Sciatic nerve (tissue), 2 donors: Measurements from ENCODE around the gene SYT15B. TPM values are rescaled to one million over a fixed set of nuclear protein-coding genes. Genes with fewer than 3 reads are reported as not detected.
"Not testable (repeated sequence)": the region's sequence is repeated elsewhere in the genome, so short reads cannot be mapped to it uniquely, and the experiment has no call there.

Experiments used
- ATAC-seq: fragments of 200-7000 bp; cut with Tn5 transposase; one replicate; pipeline ENCODE4 v1.9.1; 2020; ENCODE audit warnings: mild to moderate bottlenecking, moderate library complexity
- DNase-seq: peaks from one replicate; pipeline ENCODE4 v3.0.0-alpha.2; 2020; ENCODE audit warnings: low spot score
- intact Hi-C: fragments of 100-400 bp; cut with DNase I; formaldehyde crosslinking; loops from one replicate; pipeline ENCODE4 v1.14.2; 2022
- total RNA-seq: library from RNA; stranded (reverse); fragmentation: NEBNext Ultra II Directional; extraction: Animal tissue kit (Norgen Biotek cat#: 25700); gene quantifications from one replicate; pipeline ENCODE4 v1.2.1, GENCODE V29; 2021
- donor health status: DM: no; HTN: no; CAD: no.
- donor health status: DM: no; HTN: no; CAD: no.

The SYT15B gene
- total RNA-seq, 1 donor from 2014 or later = 12.5 TPM

DNA sequence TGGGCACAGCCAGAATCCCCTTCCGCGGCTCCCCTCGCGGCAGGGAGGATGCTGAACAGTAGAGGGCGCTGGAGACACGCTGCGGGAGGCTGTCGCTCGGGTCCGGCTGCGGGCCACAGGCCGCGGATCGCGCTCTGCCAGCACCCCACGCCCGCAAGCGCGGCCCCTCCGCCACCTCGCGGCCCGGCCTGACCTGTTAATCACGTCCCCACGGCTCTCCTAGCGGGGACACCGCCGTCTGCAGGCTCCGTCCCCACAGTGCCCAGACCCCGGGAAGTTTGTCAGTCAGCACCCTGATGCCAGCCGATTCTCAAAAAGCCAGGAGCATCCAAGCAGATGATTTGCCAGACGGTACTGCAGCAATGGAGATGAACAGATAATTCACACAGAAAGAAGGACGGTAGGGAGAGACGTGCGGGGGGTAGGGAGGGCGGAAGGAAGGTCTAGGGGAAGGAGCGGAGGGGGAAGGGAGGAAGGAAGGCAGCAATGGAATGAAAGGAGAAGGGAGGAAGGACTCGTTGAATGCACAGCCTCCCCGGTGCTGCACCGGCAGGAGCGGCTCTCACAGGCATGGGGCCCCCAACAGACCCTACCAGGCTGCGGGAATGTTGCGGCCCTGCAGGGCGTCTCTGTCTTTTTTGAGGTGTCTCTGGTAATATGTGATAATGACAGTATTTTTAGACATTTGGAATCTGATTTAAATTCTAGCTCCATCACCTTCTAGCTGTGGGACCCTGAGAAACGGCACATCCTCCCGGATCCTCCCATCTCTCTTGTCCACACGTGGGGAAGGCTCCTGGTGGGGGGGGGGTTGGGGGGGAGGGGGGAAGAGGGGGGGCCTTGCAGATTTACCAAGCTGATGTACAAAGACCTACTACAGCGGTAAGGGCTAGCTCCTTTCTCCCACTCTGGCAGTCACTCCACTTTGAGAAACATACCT is 19.5 kb downstream of the SYT15B start:
- DNase-seq (peak; percentile 56), ATAC-seq (peak; percentile 80)
- intact Hi-C loops = not testable (repeated sequence)

DNA sequence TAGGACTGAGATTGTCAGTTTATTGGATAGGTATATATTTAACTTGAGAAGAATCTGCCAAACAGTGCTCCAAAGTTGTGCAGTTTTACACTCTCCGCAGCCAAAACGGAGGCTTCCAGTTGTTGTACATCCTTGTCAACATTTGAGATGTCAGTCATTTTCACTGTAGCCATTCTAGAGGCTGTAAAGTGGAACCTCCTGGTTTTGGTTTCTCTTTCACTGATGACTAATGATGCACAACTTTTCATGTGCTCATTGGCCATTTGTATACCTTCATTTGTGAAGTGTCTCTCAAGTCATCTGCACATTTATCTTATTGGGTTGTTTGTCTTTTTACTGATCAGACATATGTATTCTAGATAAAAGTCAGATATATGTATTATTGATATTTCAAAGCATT is 22.5 kb downstream of the SYT15B start:
- DNase-seq, ATAC-seq, intact Hi-C loops: not testable (repeated sequence)

DNA sequence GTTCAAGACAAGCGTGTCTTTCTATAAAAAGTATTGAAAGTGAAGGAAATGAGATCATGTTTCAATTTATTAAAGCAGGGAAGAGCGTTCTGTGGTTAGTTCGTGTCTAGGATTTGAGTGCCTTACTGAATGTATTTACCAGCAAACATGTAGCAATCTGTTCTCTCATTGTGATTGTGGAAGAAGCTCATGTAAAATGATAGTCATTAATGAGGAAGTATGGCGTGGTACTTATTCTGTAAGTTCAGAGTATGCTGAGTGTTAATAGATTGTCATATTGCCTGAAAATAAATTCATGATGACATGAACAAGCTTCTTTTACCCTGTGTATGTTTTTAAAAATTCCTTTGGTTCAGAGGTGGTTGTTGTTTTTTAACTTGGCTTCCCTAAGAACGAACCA is 32.5 kb downstream of the SYT15B start:
- intact Hi-C loops, ATAC-seq, DNase-seq: not testable (repeated sequence)

GRCh38 chr10:47725740-47726139 is 37.7 kb downstream of the SYT15B start:
- ATAC-seq = peak; percentile 63
- DNase-seq, intact Hi-C loops: not testable (repeated sequence)

DNA sequence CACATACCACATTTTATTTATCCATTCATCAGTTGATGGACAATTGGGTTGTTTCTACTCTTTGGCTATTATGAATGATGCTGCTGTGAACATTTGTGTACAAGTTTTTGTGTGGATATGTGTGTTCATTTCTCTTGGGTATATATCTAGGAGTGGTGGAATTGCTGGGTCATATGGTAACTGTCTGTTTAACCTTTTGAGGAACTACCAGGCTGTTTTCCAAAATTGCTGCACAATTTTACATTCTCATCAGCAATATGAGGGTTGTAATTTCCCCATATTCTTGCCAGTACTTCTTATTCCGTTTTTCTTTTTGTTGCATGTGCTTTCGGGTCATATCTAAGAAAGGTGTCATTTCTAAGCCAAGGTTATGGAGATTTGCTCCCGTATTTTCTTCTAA is 38.3 kb downstream of the SYT15B start:
- intact Hi-C loops, DNase-seq: not testable (repeated sequence)
- peak; percentile 55 for ATAC-seq

GRCh38 chr10:47724119-47724518 is 39.3 kb downstream of the SYT15B start:
- DNase-seq, intact Hi-C loops, ATAC-seq: not testable (repeated sequence)

GRCh38 chr10:47723362-47723761 is 40.0 kb downstream of the SYT15B start:
- DNase-seq, ATAC-seq, intact Hi-C loops: not testable (repeated sequence)

DNA sequence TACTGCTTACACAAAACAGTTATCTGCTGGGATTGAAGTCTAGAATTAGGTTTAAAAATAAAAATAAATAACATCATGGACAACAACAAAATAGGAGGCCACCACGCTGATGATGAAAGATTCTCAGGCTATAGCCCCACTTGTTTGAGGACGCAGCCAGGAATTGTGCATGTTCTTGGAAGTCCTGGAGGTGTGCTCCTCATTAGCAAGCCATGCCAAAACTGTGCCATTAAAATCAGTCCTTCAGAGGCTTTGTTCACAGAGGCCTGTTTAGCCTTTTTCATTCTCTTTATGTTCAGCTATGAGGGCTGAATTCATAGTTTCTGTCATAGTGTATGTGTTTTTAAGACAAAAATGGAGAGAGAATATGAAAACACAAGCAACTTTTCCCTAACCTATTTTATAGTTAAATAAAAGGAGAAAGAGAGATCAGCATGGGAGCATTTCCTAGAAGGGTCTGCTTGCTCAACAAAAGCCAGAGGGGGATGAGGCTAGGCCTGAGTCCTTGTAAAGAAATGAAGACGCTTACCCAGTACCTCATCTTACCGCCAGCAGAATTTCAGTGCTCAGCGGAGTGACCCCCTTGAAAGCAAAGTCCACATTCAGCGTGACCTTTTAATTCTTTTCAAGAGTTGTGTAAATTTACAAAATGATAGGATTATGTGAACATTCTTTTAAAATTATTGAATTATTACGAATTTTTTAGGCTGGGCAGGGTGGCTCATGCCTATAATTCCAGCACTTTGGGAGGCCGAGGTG is 46.2 kb downstream of the SYT15B start:
- ATAC-seq, intact Hi-C loops, DNase-seq: not testable (repeated sequence)

Other genes starting within 250 kb of the SYT15B start
- 22.8 TPM for gene AGAP9, start 240.0 kb downstream of the SYT15B start, total RNA-seq
- gene NPY4R2, start 155.1 kb upstream of the SYT15B start, total RNA-seq = not detected
- not detected for gene FAM25C, start 236.2 kb upstream of the SYT15B start, total RNA-seq